Skeletal muscle satellite cell (primary cell): Measurements from ENCODE around the gene ETFRF1.

Experiments used
- H3K27me3 ChIP-seq: 2 replicates; pipeline ENCODE4 v1.7.0; 2013; ENCODE audit warnings: low read length; ENCODE audit not compliant: control insufficient read depth, insufficient read depth
- H3K36me3 ChIP-seq: 2 replicates; pipeline ENCODE4 v1.7.0; 2013; ENCODE audit warnings: mild to moderate bottlenecking, control low read depth, low read length; ENCODE audit not compliant: insufficient read depth
- H3K4me1 ChIP-seq: 2 replicates; pipeline ENCODE4 v1.7.0; 2013; ENCODE audit warnings: low read length; ENCODE audit not compliant: control insufficient read depth, insufficient read depth
- H3K4me2 ChIP-seq: 2 replicates; pipeline ENCODE4 v1.7.0; 2013; ENCODE audit warnings: mild to moderate bottlenecking, low read length
- H3K4me3 ChIP-seq: 2 replicates; pipeline ENCODE4 v1.7.0; 2013; ENCODE audit warnings: low read length
- H3K9ac ChIP-seq: 2 replicates; pipeline ENCODE4 v1.7.0; 2013; ENCODE audit warnings: mild to moderate bottlenecking, low read depth, low read length, moderate library complexity
- H3K9me3 ChIP-seq: replicated peaks from 2 replicates; pipeline ENCODE4 v1.7.0; 2013; ENCODE audit warnings: mild to moderate bottlenecking, control low read depth, low read length

Gene ETFRF1

GRCh38 chr12:25236190-25236589, 41.2 kb downstream of the ETFRF1 start:
- no peaks in the 10 kb centered on the region for H3K27me3 ChIP-seq
- peaks cover 14% of the 10 kb centered on the region for H3K4me1 ChIP-seq
- H3K9me3 ChIP-seq = no peaks in the 10 kb centered on the region
- no peak overlapping the region for H3K4me3 ChIP-seq
- no peak overlapping the region for H3K9ac ChIP-seq
- H3K4me2 ChIP-seq = peak overlapping the region; percentile 30
- H3K36me3 ChIP-seq = peaks cover 21% of the 10 kb centered on the region

- H3K36me3 ChIP-seq = peaks cover 21% of the 10 kb centered on the region
- peak overlapping the region; percentile 30 for H3K4me2 ChIP-seq
- no peaks in the 10 kb centered on the region for H3K9me3 ChIP-seq
- H3K27me3 ChIP-seq = no peaks in the 10 kb centered on the region
- no peak overlapping the region for H3K9ac ChIP-seq
- H3K4me1 ChIP-seq = peaks cover 14% of the 10 kb centered on the region
- H3K4me3 ChIP-seq = no peak overlapping the region
Observed at GRCh38 chr12:25236626-25237025, 41.6 kb downstream of the ETFRF1 start.

GRCh38 chr12:25241167-25242020, 46.4 kb downstream of the ETFRF1 start:
- Histone ChIP-seq H3K27me3 (no peaks in the 10 kb centered on the region), H3K4me2 (no peak overlapping the region), H3K36me3 (peaks cover 21% of the 10 kb centered on the region), H3K4me1 (peaks cover 5% of the 10 kb centered on the region), H3K4me3 (no peak overlapping the region), H3K9ac (no peak overlapping the region), H3K9me3 (no peaks in the 10 kb centered on the region)

- Histone ChIP-seq H3K36me3 (peaks cover 14% of the 10 kb centered on the region), H3K9ac (no peak overlapping the region), H3K4me3 (no peak overlapping the region), H3K4me2 (no peak overlapping the region), H3K27me3 (no peaks in the 10 kb centered on the region), H3K9me3 (no peaks in the 10 kb centered on the region), H3K4me1 (no peaks in the 10 kb centered on the region)
Observed at GRCh38 chr12:25242981-25243679, 48.1 kb downstream of the ETFRF1 start.

GRCh38 chr12:25243680-25243990, 48.6 kb downstream of the ETFRF1 start:
- Histone ChIP-seq H3K4me1 (no peaks in the 10 kb centered on the region), H3K36me3 (peaks cover 14% of the 10 kb centered on the region), H3K9ac (no peak overlapping the region), H3K4me2 (no peak overlapping the region), H3K4me3 (no peak overlapping the region), H3K9me3 (no peaks in the 10 kb centered on the region), H3K27me3 (no peaks in the 10 kb centered on the region)

- H3K27me3 ChIP-seq = no peaks in the 10 kb centered on the region
- no peak overlapping the region for H3K9ac ChIP-seq
- peaks cover 5% of the 10 kb centered on the region for H3K4me1 ChIP-seq
- H3K36me3 ChIP-seq = peaks cover 11% of the 10 kb centered on the region
- H3K4me2 ChIP-seq = no peak overlapping the region
- H3K4me3 ChIP-seq = no peak overlapping the region
- no peaks in the 10 kb centered on the region for H3K9me3 ChIP-seq
Observed at GRCh38 chr12:25245491-25245890, 50.5 kb downstream of the ETFRF1 start.

- Histone ChIP-seq H3K36me3 (peaks cover 11% of the 10 kb centered on the region), H3K27me3 (no peaks in the 10 kb centered on the region), H3K9ac (no peak overlapping the region), H3K4me2 (no peak overlapping the region), H3K4me1 (peaks cover 5% of the 10 kb centered on the region), H3K4me3 (no peak overlapping the region), H3K9me3 (no peaks in the 10 kb centered on the region)
Observed at GRCh38 chr12:25248137-25248536, 53.1 kb downstream of the ETFRF1 start.

GRCh38 chr12:25248732-25249131, 53.7 kb downstream of the ETFRF1 start:
- H3K9me3 ChIP-seq = no peaks in the 10 kb centered on the region
- H3K36me3 ChIP-seq = peaks cover 8% of the 10 kb centered on the region
- H3K27me3 ChIP-seq = no peaks in the 10 kb centered on the region
- H3K4me1 ChIP-seq = peaks cover 5% of the 10 kb centered on the region
- no peak overlapping the region for H3K9ac ChIP-seq
- no peak overlapping the region for H3K4me2 ChIP-seq
- H3K4me3 ChIP-seq = no peak overlapping the region

- Histone ChIP-seq H3K4me3 (peak overlapping the region; percentile 85), H3K4me1 (peaks cover 5% of the 10 kb centered on the region), H3K27me3 (no peaks in the 10 kb centered on the region), H3K9me3 (no peaks in the 10 kb centered on the region), H3K36me3 (no peaks in the 10 kb centered on the region), H3K4me2 (peak overlapping the region; percentile 88), H3K9ac (peak overlapping the region; percentile 75)
Observed at GRCh38 chr12:25249931-25250738, 55.1 kb downstream of the ETFRF1 start.

- peak within 1 kb of the TSS; percentile 76 for H3K9ac ChIP-seq
- no peaks in the 10 kb centered on the region for H3K36me3 ChIP-seq
- peak within 1 kb of the TSS; percentile 94 for H3K4me2 ChIP-seq
- no peaks in the 10 kb centered on the region for H3K27me3 ChIP-seq
- H3K9me3 ChIP-seq = no peaks in the 10 kb centered on the region
- peaks cover 5% of the 10 kb centered on the region for H3K4me1 ChIP-seq
- H3K4me3 ChIP-seq = peak within 1 kb of the TSS; percentile 85
Observed at GRCh38 chr12:25250744-25251730, 56.0 kb downstream of the ETFRF1 start, which contains the start of gene KRAS. Gene KRAS, minus strand, starts transcription at chr12:25250929.
